ENCODE results near the gene ADSS1. TPM values are rescaled to one million over a fixed set of nuclear protein-coding genes. Genes with fewer than 3 reads are reported as not detected.

Gene ADSS1
- total RNA-seq, 1 experiment from 2014 or later, result 10.0 TPM

DNA sequence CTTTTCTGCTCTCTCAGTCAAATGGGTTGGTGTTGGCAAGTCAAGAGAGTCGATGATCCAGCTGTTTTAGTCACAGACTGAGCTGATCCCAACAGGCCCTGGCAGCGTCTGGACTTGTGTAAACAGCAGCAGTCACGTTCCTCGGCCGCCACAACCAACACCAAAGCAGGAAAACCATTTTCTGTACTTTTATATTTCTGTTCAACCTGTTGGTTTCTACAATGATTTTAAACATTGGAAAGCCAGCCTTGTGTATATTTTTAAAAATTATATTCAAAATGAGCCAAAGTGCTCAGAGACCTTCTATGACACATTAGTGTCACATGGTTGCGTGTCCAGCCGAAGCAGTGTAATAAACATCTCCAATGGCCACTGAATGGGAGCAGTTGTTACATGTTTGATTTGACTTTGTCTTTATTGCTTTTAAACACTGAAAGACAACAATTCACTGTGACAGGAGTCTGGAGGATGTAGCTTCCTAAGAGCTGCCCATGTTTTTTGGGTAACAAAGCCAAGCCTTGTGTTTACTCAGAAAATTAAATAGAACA, 23.0 kb downstream of the ADSS1 start:
- no peak for TF ChIP-seq TP53 (CRISPR knock-in tag; IDR thresholded peaks at IDR 0.05)
- TF ChIP-seq ZNF396 (CRISPR knock-in tag; IDR thresholded peaks at IDR 0.05; ENCODE audit: borderline replicate concordance), result no peak
- TF ChIP-seq, protein P1, sequence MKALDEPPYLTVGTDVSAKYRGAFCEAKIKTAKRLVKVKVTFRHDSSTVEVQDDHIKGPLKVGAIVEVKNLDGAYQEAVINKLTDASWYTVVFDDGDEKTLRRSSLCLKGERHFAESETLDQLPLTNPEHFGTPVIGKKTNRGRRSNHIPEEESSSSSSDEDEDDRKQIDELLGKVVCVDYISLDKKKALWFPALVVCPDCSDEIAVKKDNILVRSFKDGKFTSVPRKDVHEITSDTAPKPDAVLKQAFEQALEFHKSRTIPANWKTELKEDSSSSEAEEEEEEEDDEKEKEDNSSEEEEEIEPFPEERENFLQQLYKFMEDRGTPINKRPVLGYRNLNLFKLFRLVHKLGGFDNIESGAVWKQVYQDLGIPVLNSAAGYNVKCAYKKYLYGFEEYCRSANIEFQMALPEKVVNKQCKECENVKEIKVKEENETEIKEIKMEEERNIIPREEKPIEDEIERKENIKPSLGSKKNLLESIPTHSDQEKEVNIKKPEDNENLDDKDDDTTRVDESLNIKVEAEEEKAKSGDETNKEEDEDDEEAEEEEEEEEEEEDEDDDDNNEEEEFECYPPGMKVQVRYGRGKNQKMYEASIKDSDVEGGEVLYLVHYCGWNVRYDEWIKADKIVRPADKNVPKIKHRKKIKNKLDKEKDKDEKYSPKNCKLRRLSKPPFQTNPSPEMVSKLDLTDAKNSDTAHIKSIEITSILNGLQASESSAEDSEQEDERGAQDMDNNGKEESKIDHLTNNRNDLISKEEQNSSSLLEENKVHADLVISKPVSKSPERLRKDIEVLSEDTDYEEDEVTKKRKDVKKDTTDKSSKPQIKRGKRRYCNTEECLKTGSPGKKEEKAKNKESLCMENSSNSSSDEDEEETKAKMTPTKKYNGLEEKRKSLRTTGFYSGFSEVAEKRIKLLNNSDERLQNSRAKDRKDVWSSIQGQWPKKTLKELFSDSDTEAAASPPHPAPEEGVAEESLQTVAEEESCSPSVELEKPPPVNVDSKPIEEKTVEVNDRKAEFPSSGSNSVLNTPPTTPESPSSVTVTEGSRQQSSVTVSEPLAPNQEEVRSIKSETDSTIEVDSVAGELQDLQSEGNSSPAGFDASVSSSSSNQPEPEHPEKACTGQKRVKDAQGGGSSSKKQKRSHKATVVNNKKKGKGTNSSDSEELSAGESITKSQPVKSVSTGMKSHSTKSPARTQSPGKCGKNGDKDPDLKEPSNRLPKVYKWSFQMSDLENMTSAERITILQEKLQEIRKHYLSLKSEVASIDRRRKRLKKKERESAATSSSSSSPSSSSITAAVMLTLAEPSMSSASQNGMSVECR (CRISPR knock-in tag; IDR thresholded peaks at IDR 0.05; ENCODE audit: borderline replicate concordance), result no peak
- TF ChIP-seq ZNF671 (CRISPR knock-in tag; IDR thresholded peaks at IDR 0.05), result no peak
- TF ChIP-seq, protein P2, sequence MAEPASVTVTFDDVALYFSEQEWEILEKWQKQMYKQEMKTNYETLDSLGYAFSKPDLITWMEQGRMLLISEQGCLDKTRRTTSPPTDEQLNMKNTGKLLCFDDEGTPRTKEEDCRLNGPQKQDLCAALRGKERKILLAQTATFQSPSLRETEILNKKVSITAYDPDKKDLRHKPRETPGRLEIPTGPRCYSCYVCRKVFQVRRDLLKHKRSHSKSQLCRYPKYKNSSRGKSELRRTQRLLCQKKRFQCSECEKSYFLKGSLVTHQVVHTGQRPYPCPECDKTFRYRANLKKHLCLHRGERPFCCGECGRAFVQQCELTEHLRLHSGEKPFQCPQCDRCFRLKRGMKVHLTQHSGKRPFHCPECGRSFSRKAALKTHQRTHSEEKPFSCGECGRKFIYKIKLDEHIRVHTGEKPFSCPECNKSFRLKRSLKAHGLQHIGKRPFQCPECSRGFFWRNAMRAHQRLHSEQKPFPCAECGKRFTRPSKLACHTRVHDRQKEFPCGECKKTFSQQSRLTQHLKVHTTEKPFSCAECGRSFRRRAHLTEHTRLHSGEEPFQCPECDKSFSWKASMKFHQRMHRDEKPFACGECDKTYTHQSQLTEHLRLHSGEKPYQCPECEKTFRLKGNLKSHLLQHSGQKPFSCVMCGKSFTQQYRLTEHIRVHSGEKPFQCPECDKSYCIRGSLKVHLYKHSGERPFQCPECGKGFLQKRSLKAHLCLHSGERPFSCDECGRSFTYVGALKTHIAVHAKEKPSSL (CRISPR knock-in tag; conservative IDR thresholded peaks at IDR 0.05), result no peak
- TF ChIP-seq JAZF1 (CRISPR knock-in tag; IDR thresholded peaks at IDR 0.05), result no peak
- TF ChIP-seq, protein P3, sequence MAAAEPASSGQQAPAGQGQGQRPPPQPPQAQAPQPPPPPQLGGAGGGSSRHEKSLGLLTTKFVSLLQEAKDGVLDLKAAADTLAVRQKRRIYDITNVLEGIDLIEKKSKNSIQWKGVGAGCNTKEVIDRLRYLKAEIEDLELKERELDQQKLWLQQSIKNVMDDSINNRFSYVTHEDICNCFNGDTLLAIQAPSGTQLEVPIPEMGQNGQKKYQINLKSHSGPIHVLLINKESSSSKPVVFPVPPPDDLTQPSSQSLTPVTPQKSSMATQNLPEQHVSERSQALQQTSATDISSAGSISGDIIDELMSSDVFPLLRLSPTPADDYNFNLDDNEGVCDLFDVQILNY (CRISPR knock-in tag; IDR thresholded peaks at IDR 0.05), result no peak
- no peak for TF ChIP-seq ELF4 (CRISPR knock-in tag; IDR thresholded peaks at IDR 0.05; ENCODE audit: low read depth)
- TF ChIP-seq, protein P4, sequence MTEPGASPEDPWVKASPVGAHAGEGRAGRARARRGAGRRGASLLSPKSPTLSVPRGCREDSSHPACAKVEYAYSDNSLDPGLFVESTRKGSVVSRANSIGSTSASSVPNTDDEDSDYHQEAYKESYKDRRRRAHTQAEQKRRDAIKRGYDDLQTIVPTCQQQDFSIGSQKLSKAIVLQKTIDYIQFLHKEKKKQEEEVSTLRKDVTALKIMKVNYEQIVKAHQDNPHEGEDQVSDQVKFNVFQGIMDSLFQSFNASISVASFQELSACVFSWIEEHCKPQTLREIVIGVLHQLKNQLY (CRISPR knock-in tag; IDR thresholded peaks at IDR 0.05), result no peak
- ATAC-seq (no peak), DNase-seq (ENCODE audit: low spot score) (no peak)
- CTCF ChIA-PET, result interaction anchor here (0.9 to 1.4 kb wide), 2 partner anchors 22 to 79 kb away, joined by 3 read pairs; no protein-coding TSS in a partner anchor
- peaks cover 3% of the 10 kb centered on the region; the same call in 1 of the 2 replicates for H3K4me1 Mint-ChIP-seq
- POLR2A ChIA-PET, result no interaction called here
- H3K4me3 Mint-ChIP-seq, result no peak overlapping the region
- peaks cover 14% of the 10 kb centered on the region for H3K27me3 Mint-ChIP-seq (ENCODE audit: low read depth)
- H3K27ac Mint-ChIP-seq, result no peak overlapping the region
- peaks cover 22% of the 10 kb centered on the region for H3K9me3 Mint-ChIP-seq
- peaks cover 19% of the 10 kb centered on the region for H3K36me3 Mint-ChIP-seq

DNA sequence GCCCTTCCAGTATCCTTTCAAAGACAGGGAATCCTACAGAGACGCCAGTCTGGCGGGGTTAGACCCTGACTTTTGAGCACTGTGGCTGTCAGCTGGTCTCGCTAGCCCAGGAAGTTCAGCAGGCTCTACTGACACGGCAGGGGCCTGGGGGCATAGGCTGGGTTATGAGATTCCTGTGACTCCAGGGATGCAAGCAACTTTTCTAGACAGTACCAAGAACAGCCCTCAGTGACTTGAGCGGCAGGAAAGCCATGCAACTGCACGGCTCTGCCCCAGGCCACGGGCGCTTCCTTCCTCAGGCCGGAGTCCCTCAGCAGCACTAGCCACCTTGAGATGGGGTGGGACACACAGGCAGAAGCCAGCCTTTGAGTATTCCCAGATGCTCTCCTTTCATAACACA, 23.8 kb downstream of the ADSS1 start:
- no peak overlapping the region for H3K27ac Mint-ChIP-seq
- H3K4me1 Mint-ChIP-seq, result peaks cover 3% of the 10 kb centered on the region; the same call in 1 of the 2 replicates
- ChIA-PET POLR2A (no interaction called here), CTCF (interaction anchor here (0.9 to 1.4 kb wide), 2 partner anchors 21 to 79 kb away, joined by 3 read pairs; no protein-coding TSS in a partner anchor)
- ATAC-seq (no peak), DNase-seq (ENCODE audit: low spot score) (no peak)
- peaks cover 14% of the 10 kb centered on the region for H3K27me3 Mint-ChIP-seq (ENCODE audit: low read depth)
- peaks cover 19% of the 10 kb centered on the region for H3K36me3 Mint-ChIP-seq
- peaks cover 22% of the 10 kb centered on the region for H3K9me3 Mint-ChIP-seq
- H3K4me3 Mint-ChIP-seq, result no peak overlapping the region
- TF ChIP-seq MXD4 (CRISPR knock-in tag; IDR thresholded peaks at IDR 0.05; ENCODE audit: borderline replicate concordance) (no peak), CREB1 (CRISPR knock-in tag; IDR thresholded peaks at IDR 0.05) (no peak), FOXJ3 (CRISPR knock-in tag; IDR thresholded peaks at IDR 0.05; ENCODE audit: borderline replicate concordance) (no peak), OVOL2 (CRISPR knock-in tag; IDR thresholded peaks at IDR 0.05; ENCODE audit: borderline replicate concordance) (no peak), ESRRA (CRISPR knock-in tag; IDR thresholded peaks at IDR 0.05; ENCODE audit: borderline replicate concordance) (no peak), GTF2I (CRISPR knock-in tag; conservative IDR thresholded peaks at IDR 0.05) (no peak), ZBTB21 (CRISPR knock-in tag; IDR thresholded peaks at IDR 0.05; ENCODE audit: borderline replicate concordance) (no peak), ZNF219 (CRISPR knock-in tag; IDR thresholded peaks at IDR 0.05; ENCODE audit: borderline replicate concordance) (no peak), JAZF1 (CRISPR knock-in tag; IDR thresholded peaks at IDR 0.05) (no peak), FOXP1 (CRISPR knock-in tag; IDR thresholded peaks at IDR 0.05; ENCODE audit: borderline replicate concordance) (no peak), ELF4 (CRISPR knock-in tag; IDR thresholded peaks at IDR 0.05; ENCODE audit: low read depth) (no peak), MYBL2 (CRISPR knock-in tag; IDR thresholded peaks at IDR 0.05) (no peak)
- TF ChIP-seq, protein P5, sequence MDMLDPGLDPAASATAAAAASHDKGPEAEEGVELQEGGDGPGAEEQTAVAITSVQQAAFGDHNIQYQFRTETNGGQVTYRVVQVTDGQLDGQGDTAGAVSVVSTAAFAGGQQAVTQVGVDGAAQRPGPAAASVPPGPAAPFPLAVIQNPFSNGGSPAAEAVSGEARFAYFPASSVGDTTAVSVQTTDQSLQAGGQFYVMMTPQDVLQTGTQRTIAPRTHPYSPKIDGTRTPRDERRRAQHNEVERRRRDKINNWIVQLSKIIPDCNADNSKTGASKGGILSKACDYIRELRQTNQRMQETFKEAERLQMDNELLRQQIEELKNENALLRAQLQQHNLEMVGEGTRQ (CRISPR knock-in tag; IDR thresholded peaks at IDR 0.05), result no peak
- TF ChIP-seq, protein P6, sequence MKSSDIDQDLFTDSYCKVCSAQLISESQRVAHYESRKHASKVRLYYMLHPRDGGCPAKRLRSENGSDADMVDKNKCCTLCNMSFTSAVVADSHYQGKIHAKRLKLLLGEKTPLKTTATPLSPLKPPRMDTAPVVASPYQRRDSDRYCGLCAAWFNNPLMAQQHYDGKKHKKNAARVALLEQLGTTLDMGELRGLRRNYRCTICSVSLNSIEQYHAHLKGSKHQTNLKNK (CRISPR knock-in tag; IDR thresholded peaks at IDR 0.05), result no peak
- TF ChIP-seq, protein P7, sequence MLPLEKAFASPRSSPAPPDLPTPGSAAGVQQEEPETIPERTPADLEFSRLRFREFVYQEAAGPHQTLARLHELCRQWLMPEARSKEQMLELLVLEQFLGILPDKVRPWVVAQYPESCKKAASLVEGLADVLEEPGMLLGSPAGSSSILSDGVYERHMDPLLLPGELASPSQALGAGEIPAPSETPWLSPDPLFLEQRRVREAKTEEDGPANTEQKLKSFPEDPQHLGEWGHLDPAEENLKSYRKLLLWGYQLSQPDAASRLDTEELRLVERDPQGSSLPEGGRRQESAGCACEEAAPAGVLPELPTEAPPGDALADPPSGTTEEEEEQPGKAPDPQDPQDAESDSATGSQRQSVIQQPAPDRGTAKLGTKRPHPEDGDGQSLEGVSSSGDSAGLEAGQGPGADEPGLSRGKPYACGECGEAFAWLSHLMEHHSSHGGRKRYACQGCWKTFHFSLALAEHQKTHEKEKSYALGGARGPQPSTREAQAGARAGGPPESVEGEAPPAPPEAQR (CRISPR knock-in tag; IDR thresholded peaks at IDR 0.05), result no peak
- TF ChIP-seq, protein P8, sequence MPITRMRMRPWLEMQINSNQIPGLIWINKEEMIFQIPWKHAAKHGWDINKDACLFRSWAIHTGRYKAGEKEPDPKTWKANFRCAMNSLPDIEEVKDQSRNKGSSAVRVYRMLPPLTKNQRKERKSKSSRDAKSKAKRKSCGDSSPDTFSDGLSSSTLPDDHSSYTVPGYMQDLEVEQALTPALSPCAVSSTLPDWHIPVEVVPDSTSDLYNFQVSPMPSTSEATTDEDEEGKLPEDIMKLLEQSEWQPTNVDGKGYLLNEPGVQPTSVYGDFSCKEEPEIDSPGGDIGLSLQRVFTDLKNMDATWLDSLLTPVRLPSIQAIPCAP (CRISPR knock-in tag; IDR thresholded peaks at IDR 0.05), result no peak
